ENCODE data around the gene FMNL3. TPM values are rescaled to one million over a fixed set of nuclear protein-coding genes. Genes with fewer than 3 reads are reported as not detected.
A peak's percentile ranks its signal among the peaks of the same experiment; 100 is the strongest.

The FMNL3 gene
- total RNA-seq, 1 experiment from 2014 or later: 5.6 TPM

DNA sequence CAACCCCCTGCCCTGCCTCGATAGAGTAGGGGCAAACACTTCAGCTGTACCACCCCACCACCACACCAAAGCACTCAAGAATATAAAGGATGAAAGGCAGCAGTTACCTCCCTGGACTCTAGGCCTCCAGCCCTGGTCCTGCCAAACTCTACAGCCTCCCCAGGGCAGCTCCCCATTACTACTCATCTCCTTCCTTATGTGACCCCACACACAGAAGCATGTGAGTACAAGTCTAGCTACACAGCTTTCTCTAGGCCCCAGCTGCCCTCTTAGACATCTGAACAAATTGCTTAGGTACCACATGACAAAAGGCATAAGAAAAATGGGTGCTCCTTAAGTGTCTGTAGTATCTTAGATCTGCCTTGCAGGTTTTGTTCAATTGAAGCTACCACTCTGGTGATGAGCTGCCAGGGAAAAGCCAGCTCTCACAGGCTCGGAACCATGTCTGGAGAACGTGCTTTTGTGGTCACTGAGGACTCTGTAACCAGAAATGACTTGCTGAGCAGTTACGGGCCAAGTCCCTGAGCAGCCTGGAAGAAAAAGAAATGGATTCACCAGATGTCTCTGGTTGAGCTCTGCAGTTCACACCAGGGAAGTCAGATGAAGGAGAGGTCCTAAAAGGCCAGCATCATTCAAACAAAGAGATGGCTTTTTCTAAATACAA, 32.8 kb downstream of the FMNL3 start:
- TF ChIP-seq, protein P1, sequence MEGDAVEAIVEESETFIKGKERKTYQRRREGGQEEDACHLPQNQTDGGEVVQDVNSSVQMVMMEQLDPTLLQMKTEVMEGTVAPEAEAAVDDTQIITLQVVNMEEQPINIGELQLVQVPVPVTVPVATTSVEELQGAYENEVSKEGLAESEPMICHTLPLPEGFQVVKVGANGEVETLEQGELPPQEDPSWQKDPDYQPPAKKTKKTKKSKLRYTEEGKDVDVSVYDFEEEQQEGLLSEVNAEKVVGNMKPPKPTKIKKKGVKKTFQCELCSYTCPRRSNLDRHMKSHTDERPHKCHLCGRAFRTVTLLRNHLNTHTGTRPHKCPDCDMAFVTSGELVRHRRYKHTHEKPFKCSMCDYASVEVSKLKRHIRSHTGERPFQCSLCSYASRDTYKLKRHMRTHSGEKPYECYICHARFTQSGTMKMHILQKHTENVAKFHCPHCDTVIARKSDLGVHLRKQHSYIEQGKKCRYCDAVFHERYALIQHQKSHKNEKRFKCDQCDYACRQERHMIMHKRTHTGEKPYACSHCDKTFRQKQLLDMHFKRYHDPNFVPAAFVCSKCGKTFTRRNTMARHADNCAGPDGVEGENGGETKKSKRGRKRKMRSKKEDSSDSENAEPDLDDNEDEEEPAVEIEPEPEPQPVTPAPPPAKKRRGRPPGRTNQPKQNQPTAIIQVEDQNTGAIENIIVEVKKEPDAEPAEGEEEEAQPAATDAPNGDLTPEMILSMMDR (conservative IDR thresholded peaks at IDR 0.05): no peak
- no peak for TF ChIP-seq EZH2 (IDR thresholded peaks at IDR 0.05; ENCODE audit: low read depth)
- Histone ChIP-seq H3K27me3 (ENCODE audit: insufficient read depth, low read depth) (no peaks in the 10 kb centered on the region; the same call in 1 of the 2 replicates), H3K4me1 (replicated peaks; ENCODE audit: insufficient read depth) (no peaks in the 10 kb centered on the region), H3F3A (ENCODE audit: insufficient read depth, low read depth) (no peaks in the 10 kb centered on the region), H4K20me1 (ENCODE audit: insufficient read depth) (no peaks in the 10 kb centered on the region), H3K27ac (no peak overlapping the region), H2AFZ (no peak overlapping the region), H3K9me3 (ENCODE audit: insufficient read depth, low read depth) (no peaks in the 10 kb centered on the region), H3K4me3 (no peak overlapping the region), H3K36me3 (ENCODE audit: low read depth) (no peaks in the 10 kb centered on the region), H3K9me2 (ENCODE audit: insufficient read depth) (no peaks in the 10 kb centered on the region), H3K79me2 (ENCODE audit: low read depth) (no peaks in the 10 kb centered on the region), H3K4me2 (no peak overlapping the region)
- POLR2A ChIA-PET (ENCODE audit: unreplicated experiment): interaction anchor here (0.8 kb wide), 1 partner anchor 67 kb away, joined by 4 read pairs; no protein-coding TSS in a partner anchor
- BruUV-seq (replicated peaks): no TSS peak
- CTCF ChIA-PET: no interaction called here
- no peak for DNase-seq
- intact Hi-C loops (cut with micrococcal nuclease; ENCODE audit: unreplicated experiment): no loop called here

DNA sequence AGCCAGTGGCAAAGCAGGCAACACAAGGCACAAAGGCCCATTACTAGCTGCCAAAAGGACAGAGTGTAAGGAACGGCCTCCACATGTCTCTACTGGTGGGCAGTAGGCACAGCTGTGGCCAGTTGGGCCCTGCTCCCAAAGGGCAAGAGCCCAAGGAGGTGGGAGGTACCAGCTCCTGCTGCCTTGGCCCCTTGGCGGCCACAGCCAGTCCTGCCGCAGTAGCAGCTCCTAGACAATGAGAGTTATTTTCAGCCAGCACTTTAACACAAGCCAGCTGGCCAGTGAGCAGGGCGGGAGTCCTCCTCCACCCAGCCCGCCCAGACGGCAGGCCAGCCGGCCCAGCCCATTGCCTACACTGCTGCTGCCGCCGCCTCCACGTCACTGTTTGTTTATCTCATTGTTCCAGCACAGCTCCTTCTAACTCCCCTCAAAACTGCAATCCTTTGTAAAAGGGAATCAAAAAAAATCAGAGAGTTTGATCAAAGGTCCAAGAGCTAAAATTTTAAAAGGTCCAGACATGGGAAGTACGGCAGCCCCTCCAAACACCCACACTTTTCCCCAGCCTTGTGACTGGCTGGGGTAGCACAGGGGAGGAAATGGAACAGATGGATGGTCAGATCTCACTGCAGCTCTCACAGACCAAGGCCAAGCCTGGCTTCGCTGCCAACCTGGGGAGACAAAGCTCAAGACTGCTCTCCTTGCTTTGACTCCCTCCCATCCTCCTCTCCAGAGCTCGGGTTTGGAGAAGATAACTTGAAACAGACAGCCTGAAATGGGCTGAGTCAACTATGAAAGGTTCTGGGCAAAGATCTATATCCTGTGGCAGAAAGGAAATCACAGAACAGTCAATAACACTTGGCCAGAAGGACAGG, 33.5 kb downstream of the FMNL3 start:
- POLR2A ChIA-PET (ENCODE audit: unreplicated experiment): interaction anchor here (0.8 kb wide), 1 partner anchor 67 kb away, joined by 4 read pairs; no protein-coding TSS in a partner anchor

More for the DNA sequence above, 33.5 kb downstream of the FMNL3 start:
- Histone ChIP-seq H3K27me3 (ENCODE audit: insufficient read depth, low read depth) (no peaks in the 10 kb centered on the region; the same call in 1 of the 2 replicates), H3K4me2 (no peak overlapping the region), H3K9me3 (ENCODE audit: insufficient read depth, low read depth) (no peaks in the 10 kb centered on the region), H4K20me1 (ENCODE audit: insufficient read depth) (no peaks in the 10 kb centered on the region), H3K27ac (no peak overlapping the region), H3K79me2 (ENCODE audit: low read depth) (no peaks in the 10 kb centered on the region), H3K4me1 (replicated peaks; ENCODE audit: insufficient read depth) (no peaks in the 10 kb centered on the region), H3K9me2 (ENCODE audit: insufficient read depth) (no peaks in the 10 kb centered on the region), H3F3A (ENCODE audit: insufficient read depth, low read depth) (no peaks in the 10 kb centered on the region), H2AFZ (no peak overlapping the region), H3K36me3 (ENCODE audit: low read depth) (no peaks in the 10 kb centered on the region), H3K4me3 (no peak overlapping the region)
- CTCF ChIA-PET: interaction anchor here (0.6 kb wide), 1 partner anchor 289 kb away, joined by 11 read pairs; no protein-coding TSS in a partner anchor
- no TSS peak for BruUV-seq (replicated peaks)
- peak in 1 of 2 experiments; percentile 53 for DNase-seq
- TF ChIP-seq, protein P1 (conservative IDR thresholded peaks at IDR 0.05): no peak
- TF ChIP-seq EZH2 (IDR thresholded peaks at IDR 0.05; ENCODE audit: low read depth): no peak
- intact Hi-C loops (cut with micrococcal nuclease; ENCODE audit: unreplicated experiment): no loop called here
